HG02938 (cell line): ENCODE results near the gene CCDC110.

Experiments used
- ATAC-seq: cut with Tn5 transposase; IDR thresholded peaks from one replicate; pipeline ENCODE4 v1.9.1; 2021; ENCODE audit warnings: mild to moderate bottlenecking, moderate library complexity; ENCODE audit not compliant: unreplicated experiment

CCDC110 gene

GRCh38 chr4:185424905-185425646 is 46.5 kb downstream of the CCDC110 start:
- ATAC-seq, result no peak

GRCh38 chr4:185421366-185422124 is 50.0 kb downstream of the CCDC110 start:
- no peak for ATAC-seq

GRCh38 chr4:185416955-185417354 is 54.6 kb downstream of the CCDC110 start:
- no peak for ATAC-seq

- ATAC-seq, result no peak
Observed at GRCh38 chr4:185412412-185412811, 59.1 kb downstream of the CCDC110 start.

GRCh38 chr4:185411849-185412248 is 59.7 kb downstream of the CCDC110 start:
- ATAC-seq, result no peak

- no peak for ATAC-seq
Observed at GRCh38 chr4:185408432-185408831, 63.1 kb downstream of the CCDC110 start.

- ATAC-seq, result peak; percentile 54
Observed at GRCh38 chr4:185405296-185405999, 66.1 kb downstream of the CCDC110 start.

- ATAC-seq, result no peak
Observed at GRCh38 chr4:185404031-185404430, 67.5 kb downstream of the CCDC110 start.

GRCh38 chr4:185399466-185399865 is 72.1 kb downstream of the CCDC110 start:
- no peak for ATAC-seq

- no peak for ATAC-seq
Observed at GRCh38 chr4:185398618-185399017, 72.9 kb downstream of the CCDC110 start.

GRCh38 chr4:185396724-185397385 is 74.7 kb downstream of the CCDC110 start, which contains the start of gene ANKRD37:
Gene ANKRD37, plus strand, starts transcription at chr4:185396841. Its CDS starts 83 bp downstream, at chr4:185396924.
- ATAC-seq, result peak; percentile 7

GRCh38 chr4:185395956-185396723 is 75.4 kb downstream of the CCDC110 start:
- peak; percentile 77 for ATAC-seq

- no peak for ATAC-seq
Observed at GRCh38 chr4:185395238-185395955, 76.1 kb downstream of the CCDC110 start, which contains the start of gene LRP2BP. Gene LRP2BP, minus strand, starts transcription at chr4:185395924. Its CDS starts 17,738 bp downstream, at chr4:185378186.
